Measurements from ENCODE around the gene SEPTIN12.

The SEPTIN12 gene, protein sequence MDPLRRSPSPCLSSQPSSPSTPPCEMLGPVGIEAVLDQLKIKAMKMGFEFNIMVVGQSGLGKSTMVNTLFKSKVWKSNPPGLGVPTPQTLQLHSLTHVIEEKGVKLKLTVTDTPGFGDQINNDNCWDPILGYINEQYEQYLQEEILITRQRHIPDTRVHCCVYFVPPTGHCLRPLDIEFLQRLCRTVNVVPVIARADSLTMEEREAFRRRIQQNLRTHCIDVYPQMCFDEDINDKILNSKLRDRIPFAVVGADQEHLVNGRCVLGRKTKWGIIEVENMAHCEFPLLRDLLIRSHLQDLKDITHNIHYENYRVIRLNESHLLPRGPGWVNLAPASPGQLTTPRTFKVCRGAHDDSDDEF

DNA sequence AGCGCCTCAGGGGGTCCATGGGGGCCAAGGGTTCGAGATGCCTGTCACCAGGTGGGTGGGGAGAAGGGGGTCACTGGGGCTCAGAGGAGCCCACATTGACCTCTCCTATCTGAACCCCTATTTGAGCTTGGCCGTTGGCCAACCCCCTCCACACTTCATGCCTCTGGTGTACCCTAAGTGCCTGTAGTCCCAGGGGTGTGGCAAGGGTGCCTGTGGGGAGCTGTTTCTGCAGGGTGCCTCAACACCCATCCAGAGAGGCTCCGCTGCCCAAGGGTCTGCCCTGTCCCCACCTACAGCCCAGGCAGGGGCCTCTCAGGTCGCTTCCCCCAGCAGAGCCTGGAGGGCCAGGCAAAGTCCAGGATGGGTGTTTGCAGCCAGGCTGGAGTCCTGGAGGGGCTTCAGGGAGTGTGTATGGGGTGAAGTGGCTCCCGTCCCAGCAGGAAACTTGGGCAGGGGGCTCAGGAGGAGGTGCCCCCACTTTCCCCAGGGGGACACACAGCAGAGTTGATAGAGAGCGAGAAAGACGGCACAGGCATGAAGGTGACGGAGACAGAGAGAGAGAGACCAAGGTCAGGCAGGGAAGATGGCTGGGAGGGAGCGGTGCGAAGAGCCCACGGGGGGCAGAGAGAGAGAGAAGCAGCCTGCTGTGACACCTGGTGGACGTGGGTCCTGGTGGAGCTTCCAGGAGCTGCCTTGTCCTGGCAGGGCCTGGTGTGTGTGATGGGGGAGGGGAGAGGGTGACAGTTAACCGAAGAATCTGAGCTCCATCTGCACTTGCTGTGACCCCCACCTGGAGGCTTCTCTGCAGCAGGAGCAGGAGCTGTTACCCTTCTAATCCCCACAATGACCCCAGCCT is at the start of gene SEPTIN12:
TSS of gene SEPTIN12 (minus strand) at position 719 of the 856 bp plus-strand sequence. CDS start at position 19, 700 bp downstream.
- DNase-seq = no peak

DNA sequence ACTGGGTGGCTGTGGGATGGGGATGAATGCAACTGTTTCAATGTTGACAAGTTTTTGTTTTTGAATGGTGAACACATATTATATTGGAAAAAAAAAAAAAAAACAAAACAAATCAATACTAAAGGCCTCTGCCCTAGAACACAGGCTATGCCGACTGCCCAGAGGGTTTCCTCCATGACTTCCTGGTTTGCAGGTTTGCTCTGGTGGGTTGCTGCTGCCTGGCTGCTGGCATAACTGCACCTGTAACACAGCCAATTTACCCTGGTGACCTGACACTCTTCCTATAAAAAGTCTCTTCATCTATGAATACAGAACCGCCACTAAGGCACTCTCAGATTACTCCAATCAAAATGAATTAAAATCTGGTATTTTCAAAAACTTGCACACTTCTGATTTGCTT is 48.6 kb upstream of the SEPTIN12 start:
- DNase-seq = no peak

DNA sequence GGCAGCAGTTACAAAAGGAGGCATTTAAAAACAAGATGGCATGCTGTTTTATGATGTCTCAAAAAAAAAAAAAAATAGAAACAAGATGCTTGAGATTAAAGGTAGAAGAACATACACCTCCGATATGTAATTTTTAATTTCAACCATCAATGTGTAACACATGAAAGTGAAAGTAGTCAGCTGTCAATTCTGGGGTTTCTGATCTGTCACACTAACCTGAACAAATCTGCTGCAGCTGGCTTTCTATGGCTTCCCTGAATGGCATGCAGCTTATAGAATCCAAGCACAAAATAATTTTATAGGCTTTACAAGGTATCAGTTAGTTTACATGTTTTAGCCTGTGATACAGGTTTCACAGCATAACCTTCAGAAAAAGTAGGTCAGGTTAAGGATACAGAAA is 45.4 kb upstream of the SEPTIN12 start:
- DNase-seq = no peak

DNA sequence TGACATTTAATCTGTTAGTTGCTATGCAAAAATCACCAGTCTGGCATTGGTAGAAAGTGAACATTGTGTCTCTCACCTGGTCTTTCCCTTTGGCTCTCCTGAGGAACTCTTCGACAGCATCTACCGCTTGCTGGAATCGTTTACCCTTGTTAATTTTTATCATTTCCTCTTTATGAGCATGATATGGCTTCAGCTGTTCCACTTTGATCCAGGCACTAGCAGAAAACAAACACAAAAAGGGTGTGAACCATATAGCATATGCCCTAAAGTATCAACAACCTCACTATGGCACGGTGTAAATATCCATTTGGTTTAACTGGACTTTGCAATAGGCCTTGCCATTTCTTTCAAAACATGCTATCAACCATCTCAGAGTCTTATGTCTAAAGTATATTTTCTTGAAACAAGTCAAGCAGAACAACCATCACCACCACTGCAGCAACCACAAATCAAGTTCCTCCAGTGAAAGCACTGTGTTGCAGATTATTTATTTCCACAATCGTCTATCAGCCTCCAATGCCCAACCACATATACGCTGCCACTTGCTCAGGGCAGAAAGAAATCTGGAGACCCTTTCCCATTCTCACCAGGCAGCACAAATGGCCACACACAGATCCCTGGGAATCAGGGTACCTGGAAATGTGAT is 44.7 kb upstream of the SEPTIN12 start:
- no peak for DNase-seq

DNA sequence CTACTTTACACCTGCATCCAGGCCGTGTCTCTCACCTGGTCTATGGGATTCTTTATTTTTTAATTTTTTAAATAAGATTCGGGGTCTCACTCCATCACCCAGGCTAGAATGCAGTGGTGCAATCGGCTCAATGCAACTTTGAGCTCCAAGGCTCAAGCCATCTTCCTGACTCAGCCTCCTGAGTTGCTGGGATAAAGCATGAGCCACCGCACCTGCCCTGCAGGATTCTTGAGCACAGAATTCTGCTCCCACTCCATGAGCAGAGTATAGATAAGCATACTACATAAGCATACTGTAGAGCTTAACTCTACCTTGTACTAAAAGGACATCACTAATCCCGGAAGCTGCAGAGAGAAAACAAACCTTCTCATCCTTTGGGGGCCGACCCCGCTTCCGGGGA is 43.5 kb upstream of the SEPTIN12 start:
- DNase-seq = no peak

DNA sequence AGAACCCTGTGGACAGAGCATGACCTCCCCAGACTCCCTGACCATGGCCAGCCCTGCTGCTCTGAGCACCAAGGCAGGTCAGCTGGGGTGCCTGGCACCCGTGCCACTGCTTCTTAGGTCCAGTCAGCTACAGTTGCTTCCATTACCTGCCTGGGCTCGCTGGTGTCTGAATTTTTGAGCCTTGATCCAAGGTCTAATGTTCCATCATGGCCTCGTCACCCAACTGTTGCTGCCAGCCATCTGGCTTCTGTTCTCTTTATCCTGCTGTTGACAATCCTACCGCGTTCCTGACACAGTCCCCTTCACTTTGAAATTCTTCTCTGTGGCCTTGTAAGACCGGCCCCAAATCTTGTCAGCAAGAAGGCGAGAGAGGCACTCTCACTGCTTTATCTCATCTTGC is 42.3 kb upstream of the SEPTIN12 start:
- no peak for DNase-seq

DNA sequence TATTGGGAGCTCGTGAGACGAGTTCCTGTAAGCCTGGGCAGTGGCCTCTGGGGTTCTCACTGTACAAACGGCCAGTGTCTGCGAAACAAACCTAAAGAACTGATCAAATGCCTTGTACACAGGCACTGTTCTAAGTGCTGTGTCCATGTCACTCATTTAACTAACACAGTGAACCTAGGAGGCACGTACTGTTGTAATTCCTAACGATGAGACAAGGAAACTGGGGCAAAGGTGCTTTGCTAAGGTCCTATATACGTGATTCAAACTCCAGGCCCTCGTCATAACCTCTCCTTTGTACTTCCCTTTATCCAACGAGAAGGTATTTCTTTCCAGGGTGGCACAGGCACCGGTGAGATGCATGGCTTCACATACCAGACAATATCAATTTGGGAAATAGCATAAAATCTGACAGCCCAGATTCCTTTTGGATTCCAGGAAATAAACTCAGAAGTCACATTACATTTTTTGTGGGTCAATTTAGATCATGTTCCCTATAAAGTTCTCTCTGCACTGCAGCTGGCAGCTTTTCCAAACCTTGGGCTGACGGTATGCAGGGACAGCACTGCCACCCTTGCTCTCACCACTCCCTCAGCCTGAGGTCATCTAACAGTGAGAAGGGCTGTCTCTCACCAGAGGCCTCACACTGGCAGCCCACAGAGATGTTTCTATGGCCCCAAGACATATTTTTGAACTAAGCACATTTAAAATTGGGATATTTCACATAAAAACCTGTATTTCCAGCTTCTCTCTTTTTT is 40.6 kb upstream of the SEPTIN12 start:
- DNase-seq = no peak

DNA sequence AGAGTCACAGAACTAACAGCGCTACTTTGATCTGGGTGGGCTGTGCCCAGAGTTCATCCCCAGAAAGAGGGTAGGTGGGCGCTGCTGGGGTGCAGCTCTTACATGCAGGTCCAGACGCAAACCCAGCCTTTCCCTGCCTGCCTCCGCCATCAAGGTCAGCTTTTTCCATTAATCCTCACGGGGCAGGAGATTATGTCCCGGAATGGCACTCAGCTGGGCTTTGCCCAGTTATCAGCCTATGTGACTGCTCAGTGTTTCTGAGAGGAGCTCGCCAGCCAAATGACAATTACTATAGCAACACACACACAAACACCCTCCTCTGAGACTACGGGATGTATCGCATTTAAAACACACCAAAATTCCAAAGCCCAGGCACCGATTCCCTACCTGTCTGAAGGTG is 38.8 kb upstream of the SEPTIN12 start:
- DNase-seq = no peak

DNA sequence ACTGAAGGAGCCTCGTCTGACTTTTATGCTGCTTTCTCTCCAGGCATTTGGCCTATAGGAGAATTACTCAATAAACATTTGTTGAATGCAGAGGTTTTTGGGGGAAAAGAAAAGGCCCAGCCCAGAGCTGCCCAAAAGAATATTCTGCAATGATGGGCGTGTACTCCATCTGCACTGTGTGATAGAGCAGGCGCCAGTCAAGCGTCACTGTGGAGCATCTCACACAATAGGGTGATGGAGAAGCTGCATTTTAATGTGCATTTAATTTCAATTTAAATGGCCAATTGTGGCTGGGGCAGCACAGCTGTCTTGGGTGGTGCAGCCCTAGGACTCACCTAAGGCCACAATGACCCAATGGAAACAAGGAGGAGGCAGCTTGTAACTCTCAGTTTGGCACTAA is 38.4 kb upstream of the SEPTIN12 start:
- DNase-seq = no peak

DNA sequence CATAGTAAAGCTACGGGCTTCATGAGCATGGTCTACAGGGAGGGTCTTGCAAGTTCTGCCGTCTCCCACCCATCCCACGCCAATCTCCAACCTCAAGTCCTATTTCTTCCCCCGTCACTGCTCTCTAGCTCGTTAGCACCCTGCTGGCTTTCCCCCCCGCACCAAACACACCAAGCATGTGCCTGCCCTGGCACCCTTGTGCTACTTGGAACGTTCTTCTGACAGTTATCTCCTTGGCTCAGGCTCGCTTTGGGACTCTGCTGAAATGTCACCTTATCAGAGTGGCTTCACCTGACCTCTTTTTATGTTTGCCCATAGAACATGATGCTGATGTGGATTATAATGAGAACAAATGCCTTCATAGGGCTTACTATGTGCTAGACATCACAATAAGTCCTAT is 37.1 kb upstream of the SEPTIN12 start:
- DNase-seq = no peak

DNA sequence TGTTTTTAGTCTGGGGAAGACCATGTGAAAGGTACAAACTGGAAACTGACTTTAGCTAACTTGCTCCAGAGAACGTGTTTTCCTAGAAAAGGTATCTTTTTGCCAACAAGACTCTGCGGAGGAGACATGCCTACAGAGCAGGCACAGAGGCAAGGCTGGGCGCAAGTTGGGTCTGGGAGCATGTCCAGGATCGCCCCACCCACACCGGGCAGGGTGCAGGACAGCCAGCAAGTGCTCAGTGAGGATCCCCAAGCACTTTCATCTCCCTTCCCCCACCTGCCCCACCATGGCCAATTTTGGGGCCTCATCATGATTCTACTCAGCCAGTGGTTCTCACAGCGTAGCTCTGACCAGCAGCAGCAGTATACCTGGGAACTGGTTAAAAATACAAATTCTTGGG is 32.5 kb upstream of the SEPTIN12 start:
- no peak for DNase-seq

DNA sequence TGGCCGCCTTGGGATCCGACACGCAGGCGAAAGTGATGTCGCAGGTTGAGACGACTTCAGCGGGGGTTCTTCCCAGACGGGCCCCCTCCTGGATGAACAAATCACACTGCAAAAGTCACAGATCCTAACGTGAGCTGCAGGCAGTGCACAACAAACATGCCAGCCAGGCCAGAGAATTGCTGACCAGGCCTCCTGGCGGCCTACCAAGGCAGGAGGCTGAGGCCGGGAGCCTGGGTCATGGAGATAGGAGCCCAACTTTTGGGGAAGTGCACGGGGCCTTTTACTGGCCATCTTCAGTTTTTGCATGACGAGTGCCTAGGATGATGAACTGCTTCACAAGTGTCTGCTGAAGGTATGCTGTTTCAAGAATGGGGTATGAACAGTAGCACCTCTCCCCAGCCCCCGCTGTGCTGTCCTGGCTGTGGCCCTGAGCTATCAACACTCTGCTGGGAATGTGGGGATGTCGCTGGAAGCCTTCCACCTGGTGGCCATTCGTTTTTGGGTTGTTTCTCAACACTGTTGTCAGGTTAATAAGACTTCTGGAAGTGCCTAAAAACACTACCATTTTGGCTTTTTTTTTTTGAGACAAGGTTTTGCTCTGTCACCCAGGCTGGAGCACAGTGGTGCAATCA is 26.5 kb upstream of the SEPTIN12 start:
- DNase-seq = no peak

DNA sequence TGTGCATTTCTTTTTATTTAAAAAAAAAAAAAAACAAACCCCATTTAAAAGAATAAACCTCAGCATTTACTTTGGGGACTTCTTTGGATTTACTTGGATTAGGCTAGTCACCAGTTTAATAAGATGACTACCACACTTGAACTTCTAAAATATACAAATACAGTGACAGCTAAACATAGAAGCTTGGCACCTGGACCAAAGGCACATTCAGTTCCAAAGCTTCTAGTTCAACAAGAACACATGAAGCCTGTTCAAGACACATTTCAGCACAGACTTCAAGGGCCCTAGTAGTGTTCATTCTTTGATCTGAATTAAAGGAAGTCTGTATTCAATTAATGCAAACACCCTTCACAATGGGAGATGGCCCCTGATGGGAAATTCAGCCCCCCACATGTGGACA is 25.9 kb upstream of the SEPTIN12 start:
- no peak for DNase-seq

DNA sequence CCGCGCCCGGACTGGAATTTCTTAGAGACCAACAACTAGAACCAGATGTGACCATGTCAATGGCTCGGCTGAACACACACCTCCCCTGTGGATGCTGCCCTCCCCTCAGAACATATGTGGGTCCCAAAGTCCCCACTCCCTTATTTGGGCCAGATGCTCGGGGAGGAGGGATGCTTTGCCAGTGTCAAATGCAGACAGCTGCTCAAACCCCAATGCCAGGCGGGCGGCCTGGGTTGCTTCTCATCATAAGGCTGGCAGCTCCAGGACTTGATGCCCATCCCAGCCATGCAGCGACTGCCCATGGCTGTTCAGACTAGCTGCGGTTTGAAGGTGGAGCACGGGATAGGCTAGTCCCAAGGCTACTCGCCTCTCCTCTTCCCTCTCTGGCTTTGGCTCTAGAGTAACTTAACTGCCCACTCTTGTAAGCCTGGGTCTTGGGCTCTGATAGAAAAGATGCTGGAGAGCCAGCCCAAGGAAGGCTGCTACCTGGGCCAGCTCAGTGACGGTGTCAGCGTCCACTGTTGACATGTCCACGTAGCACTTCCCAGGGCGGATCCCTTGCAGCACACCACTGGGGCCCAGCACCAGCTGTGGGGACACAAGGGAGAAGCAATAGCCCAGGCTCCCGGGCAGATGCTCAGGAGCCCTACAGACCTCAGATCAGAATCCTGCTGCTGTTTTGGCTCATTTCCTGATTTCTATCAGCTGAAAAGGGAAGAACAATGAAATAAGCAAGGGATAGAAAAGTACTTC is 25.3 kb upstream of the SEPTIN12 start:
- no peak for DNase-seq

DNA sequence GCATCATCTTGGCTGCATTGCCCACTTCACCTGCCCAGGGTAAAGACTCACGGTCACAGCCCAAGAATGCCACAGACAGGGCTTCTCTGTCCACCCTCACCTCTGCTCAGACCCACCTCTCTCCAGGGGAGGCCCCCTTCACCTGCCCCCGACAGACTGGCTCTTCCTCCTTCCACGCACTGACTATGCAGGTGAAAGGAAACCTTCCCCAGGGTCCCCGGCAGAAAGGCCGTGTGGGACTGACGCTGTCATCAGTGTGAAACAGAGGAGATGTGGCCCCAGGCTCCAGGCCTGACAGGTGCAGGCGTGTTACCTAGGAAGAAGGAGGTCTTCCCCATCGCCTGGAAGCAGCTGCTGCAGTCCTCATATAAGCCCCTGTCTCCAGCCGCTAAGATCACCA is 23.6 kb upstream of the SEPTIN12 start:
- DNase-seq = no peak

DNA sequence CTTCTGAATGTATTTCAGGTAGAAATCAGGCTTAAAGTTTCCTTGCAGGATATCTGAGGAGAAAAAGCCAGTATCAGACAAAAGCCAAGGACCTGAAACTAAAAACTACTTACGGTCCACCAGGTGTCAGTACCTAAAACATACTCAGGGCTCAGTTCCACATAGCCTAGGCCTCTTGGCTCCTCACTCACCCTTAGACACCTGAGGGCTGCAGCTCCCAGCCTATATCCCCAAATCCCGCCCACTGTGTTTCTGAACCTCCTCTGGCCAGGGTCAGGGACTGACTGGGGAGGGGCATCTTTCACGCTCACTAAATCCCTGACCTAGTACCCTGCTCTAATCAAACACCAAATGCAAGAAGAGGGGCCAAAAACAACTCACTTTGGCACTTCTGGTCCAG is 23.1 kb upstream of the SEPTIN12 start:
- no peak for DNase-seq

DNA sequence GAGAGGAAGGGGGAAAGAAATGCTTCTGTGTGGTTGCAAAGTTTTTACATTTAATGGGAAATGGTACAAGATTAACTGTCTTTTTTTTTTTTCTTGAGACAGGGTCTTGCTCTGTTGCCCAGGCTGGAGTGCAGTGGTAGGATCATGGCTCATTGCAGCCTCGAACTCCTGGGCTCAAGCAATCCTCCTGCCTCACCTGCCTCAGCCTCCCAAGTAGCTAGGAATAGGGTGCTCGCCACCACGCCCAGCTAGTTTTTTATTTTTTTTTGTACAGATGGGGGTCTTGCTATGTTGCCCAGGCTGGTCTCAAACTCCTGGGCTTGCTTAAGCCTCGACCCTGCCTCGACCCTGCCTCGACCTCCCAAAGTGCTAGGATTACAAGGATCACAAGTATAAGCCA is 18.1 kb upstream of the SEPTIN12 start:
- no peak for DNase-seq

DNA sequence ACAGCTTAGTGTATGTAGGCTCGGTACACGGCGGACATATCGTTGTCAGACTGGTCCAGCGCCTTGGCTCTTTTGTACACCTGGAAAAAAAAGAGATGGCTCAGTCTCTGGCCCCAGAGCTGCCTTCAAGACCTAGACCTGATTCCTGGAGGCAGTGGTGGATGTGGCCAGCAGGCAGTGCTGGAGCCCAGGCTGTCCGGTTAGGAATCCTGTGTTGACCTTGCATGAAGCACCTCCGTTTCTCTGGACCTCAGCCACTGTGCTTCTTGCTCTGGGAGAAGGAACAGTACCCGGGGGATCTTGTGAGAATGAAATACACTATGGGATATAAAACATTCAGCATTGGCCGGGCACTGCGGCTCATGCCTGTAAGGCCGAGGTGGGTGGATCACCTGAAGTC is 17.1 kb upstream of the SEPTIN12 start:
- no peak for DNase-seq

DNA sequence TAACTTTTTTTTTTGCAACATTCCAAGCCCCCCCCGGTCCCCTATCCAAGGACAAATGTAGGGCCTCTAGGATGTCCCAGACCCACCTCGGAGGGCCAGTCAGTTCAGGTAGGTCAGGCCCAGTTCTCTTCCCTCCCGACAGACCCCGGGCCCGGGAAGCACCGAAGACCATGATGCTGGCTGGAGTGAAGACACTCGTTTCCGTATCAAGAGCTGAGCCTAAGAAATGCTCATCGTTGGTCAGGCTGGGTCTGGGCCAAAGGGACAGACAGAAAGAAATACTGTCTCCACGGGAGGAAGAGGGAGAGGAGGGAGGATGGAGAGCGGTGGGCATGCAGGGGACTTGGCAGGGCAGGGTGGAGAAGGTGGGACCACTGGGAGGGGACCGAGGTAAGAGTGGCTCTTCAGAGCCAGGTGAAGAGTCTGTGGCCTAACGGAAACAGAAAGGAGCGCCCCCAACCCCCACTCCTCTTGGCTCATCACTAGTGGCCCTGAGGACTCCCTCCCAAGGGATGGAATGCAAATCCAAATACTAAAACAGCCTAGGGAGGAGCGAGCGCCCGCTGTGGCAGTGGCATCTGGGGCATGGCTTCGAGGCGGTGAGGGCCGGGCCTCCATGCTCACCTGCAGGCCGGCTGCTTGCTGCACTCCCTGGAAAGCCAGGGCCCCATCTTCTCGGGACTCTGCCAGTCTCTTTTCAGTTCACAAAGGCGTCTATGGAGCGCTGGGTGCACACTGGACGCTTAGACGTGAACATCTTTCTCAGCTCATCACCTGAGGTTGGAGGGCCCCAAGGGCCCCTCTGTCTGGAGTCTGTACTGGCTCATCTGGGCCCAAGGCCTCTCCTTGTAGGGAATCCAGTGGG is 16.0 kb upstream of the SEPTIN12 start:
- no peak for DNase-seq

DNA sequence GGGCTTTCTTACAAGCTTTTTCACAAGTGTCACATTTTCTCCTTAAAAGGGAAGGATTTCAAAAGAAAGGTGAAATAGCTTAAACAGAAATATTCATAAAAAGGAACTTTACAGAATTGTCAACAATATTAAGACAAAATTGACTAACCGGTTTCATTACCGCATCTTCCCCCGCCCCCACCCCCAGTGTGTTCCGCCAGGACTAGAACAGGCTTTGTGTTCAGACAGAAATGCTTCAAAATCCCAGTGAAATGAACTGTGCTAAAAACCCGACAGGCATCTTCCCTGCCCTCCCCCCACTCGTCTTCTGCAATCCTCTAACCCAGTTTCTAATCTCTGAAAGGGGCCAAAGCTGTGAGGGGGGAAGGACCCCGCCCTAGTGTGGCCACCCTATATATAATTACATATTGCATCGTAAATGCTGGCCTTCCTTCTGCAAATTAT is 15.3 kb upstream of the SEPTIN12 start:
- DNase-seq = no peak
